ENCODE measurements around the gene TXNDC9.

DNA sequence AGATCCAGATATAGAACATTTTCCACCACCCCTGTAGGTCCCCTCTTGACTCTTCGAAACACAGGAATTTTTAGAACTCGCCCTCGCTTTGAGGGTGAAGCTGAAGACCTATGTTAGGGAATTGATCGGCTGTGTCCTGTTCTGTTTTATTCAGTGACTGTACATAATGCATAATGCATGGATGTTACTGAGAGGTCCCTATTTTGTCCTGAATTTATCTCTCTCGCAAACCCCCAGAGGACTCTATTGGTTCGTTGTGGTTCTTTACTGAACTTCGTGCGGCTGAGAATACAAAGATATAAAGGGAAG, 625 bp upstream of the TXNDC9 start:
- TF ChIP-seq POLR2A (IDR thresholded peaks at IDR 0.05) (no peak), CTCF (IDR thresholded peaks at IDR 0.05) (no peak)
